ENCODE data around the gene MYO9B. TPM values are rescaled to one million over a fixed set of nuclear protein-coding genes. Genes with fewer than 3 reads are reported as not detected.
"Not testable (repeated sequence)": the region's sequence is repeated elsewhere in the genome, so short reads cannot be mapped to it uniquely, and the experiment has no call there.

Gene MYO9B
- total RNA-seq, 2 donors from 2014 or later = 229 to 257 TPM

DNA sequence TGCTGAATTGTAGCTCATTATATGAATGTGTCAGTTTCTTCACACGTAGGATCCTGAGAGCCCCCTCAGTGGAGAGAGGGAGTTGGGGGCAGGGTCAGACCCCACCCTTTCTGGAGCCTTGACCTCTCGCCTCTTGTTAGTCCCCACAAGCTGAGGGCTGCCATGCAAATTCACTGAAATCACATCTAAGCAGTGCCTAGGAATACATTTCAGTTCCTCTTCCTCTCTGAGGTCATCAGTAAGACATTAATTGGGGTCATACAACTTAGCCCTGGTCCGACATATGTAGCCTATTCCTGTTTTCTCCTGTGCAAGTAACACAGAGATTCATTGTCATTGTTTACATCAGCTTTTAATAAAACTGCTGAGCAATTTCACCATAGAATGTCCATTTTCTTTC is 30.0 kb downstream of the MYO9B start:
- H3K4me3 ChIP-seq = no peak overlapping the region
- TF ChIP-seq CTCF (IDR thresholded peaks at IDR 0.05) = no peak
- no peak for ATAC-seq (ENCODE audit: insufficient number of reproducible peaks, low FRiP score, low read depth)
- no peaks in the 10 kb centered on the region for H3K9me3 ChIP-seq
- DNase-seq (ENCODE audit: low spot score) = no peak
- H3K36me3 ChIP-seq = peaks cover 15% of the 10 kb centered on the region
- H3K4me1 ChIP-seq (ENCODE audit: control insufficient read depth in 1 of 2, low read depth in 2 of 2) = peaks cover 19 to 35% of the 10 kb centered on the region in 2 donors
- H3K27ac ChIP-seq = peak overlapping the region; percentile 96 to 97
- H3K27me3 ChIP-seq (replicated peaks; ENCODE audit: insufficient read depth) = no peaks in the 10 kb centered on the region

GRCh38 chr19:17106964-17107363 is 31.4 kb downstream of the MYO9B start:
- H3K36me3 ChIP-seq = peaks cover 14% of the 10 kb centered on the region
- not testable (repeated sequence) for ATAC-seq (ENCODE audit: insufficient number of reproducible peaks, low FRiP score, low read depth); H3K27me3 ChIP-seq (replicated peaks; ENCODE audit: insufficient read depth); H3K4me3 ChIP-seq; H3K9me3 ChIP-seq; DNase-seq (ENCODE audit: low spot score)
- peak overlapping the region; percentile 96 to 97 for H3K27ac ChIP-seq
- H3K4me1 ChIP-seq (ENCODE audit: control insufficient read depth in 1 of 2, low read depth in 2 of 2) = peaks cover 20 to 42% of the 10 kb centered on the region in 2 donors

GRCh38 chr19:17107546-17108452 is 32.2 kb downstream of the MYO9B start:
- Histone ChIP-seq H3K4me1 (ENCODE audit: control insufficient read depth in 1 of 2, low read depth in 2 of 2) (peaks cover 24 to 50% of the 10 kb centered on the region in 2 donors), H3K4me3 (peak overlapping the region; percentile 53)
- no peak for TF ChIP-seq CTCF (IDR thresholded peaks at IDR 0.05)

DNA sequence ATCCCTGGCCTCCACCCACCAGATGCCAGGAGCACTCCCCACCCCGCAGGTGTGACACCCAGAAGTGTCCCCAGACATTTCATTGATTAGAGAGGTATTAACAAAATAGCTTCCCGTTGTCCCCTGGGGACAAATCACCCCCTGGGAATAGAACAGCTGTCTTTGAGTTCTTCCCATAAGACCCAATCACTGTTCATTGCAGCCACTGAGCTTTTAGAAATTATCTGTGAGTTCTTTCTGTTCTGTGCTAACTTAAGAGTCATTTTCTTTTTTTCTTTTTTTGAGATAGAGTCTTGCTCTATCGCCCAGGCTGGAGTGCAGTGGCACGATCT is 32.8 kb downstream of the MYO9B start:
- TF ChIP-seq CTCF (IDR thresholded peaks at IDR 0.05) = no peak
- Histone ChIP-seq H3K4me1 (ENCODE audit: control insufficient read depth in 1 of 2, low read depth in 2 of 2) (peaks cover 24 to 57% of the 10 kb centered on the region in 2 donors), H3K27ac (peak overlapping the region; percentile 96 to 97), H3K4me3 (peak overlapping the region; percentile 53), H3K27me3 (replicated peaks; ENCODE audit: insufficient read depth) (no peaks in the 10 kb centered on the region), H3K36me3 (peaks cover 8% of the 10 kb centered on the region), H3K9me3 (no peaks in the 10 kb centered on the region)
- DNase-seq (ENCODE audit: low spot score) = no peak
- no peak for ATAC-seq (ENCODE audit: insufficient number of reproducible peaks, low FRiP score, low read depth)

More at GRCh38 chr19:17107546-17108452, 32.2 kb downstream of the MYO9B start:
- H3K27ac ChIP-seq = peak overlapping the region; percentile 96 to 97
- peak; percentile 85 for ATAC-seq (ENCODE audit: insufficient number of reproducible peaks, low FRiP score, low read depth)
- H3K9me3 ChIP-seq = no peaks in the 10 kb centered on the region
- peak; percentile 96 for DNase-seq (ENCODE audit: low spot score)
- H3K36me3 ChIP-seq = peaks cover 8% of the 10 kb centered on the region
- no peaks in the 10 kb centered on the region for H3K27me3 ChIP-seq (replicated peaks; ENCODE audit: insufficient read depth)

GRCh38 chr19:17109300-17109699 is 33.7 kb downstream of the MYO9B start:
- Histone ChIP-seq H3K27me3 (replicated peaks; ENCODE audit: insufficient read depth) (no peaks in the 10 kb centered on the region), H3K4me1 (ENCODE audit: control insufficient read depth in 1 of 2, low read depth in 2 of 2) (peaks cover 24 to 65% of the 10 kb centered on the region in 2 donors), H3K36me3 (peaks cover 8% of the 10 kb centered on the region), H3K27ac (peak overlapping the region; percentile 96 to 97), H3K9me3 (no peaks in the 10 kb centered on the region), H3K4me3 (no peak overlapping the region)
- DNase-seq (ENCODE audit: low spot score) (no peak), ATAC-seq (ENCODE audit: insufficient number of reproducible peaks, low FRiP score, low read depth) (no peak)
- no peak for TF ChIP-seq CTCF (IDR thresholded peaks at IDR 0.05)

Data from thoracic aorta (tissue), 2 donors.